Small intestine (tissue), 7 donors: ENCODE measurements around the gene FBXO34. TPM values are rescaled to one million over a fixed set of nuclear protein-coding genes. Genes with fewer than 3 reads are reported as not detected.
A peak's percentile ranks its signal among the peaks of the same experiment; 100 is the strongest.

Experiments used
- DNase-seq, 2 donors: peaks; one replicate each; pipeline versions ENCODE4 v3.0.0 to v3.0.0-alpha.2; 2013
- FAIRE-seq: peaks from 2 replicates; lab custom pipeline; 2012; peaks lifted over from hg19 to GRCh38; lab: Jason Lieb, UNC
- H3K27ac ChIP-seq, 3 donors: one replicate each; pipeline ENCODE4 v1.5.1; 2013; ENCODE audit warnings: low read length in 2 of 3, mild to moderate bottlenecking in 2 of 3, control low read depth in 1 of 3, inconsistent platforms in 1 of 3, low read depth in 1 of 3, moderate library complexity in 1 of 3
- H3K27me3 ChIP-seq, 3 donors: one replicate each; pipeline ENCODE4 v1.6.1; 2013; ENCODE audit warnings: low read length in 3 of 3, inconsistent platforms in 1 of 3; ENCODE audit not compliant: control insufficient read depth in 3 of 3, insufficient read depth in 3 of 3
- H3K36me3 ChIP-seq, 3 donors: one replicate each; pipeline ENCODE4 v1.6.1; 2013; ENCODE audit warnings: low read length in 3 of 3, inconsistent platforms in 1 of 3, low read depth in 1 of 3, mild to moderate bottlenecking in 1 of 3, moderate library complexity in 1 of 3; ENCODE audit not compliant: control insufficient read depth in 3 of 3, insufficient read depth in 2 of 3
- H3K4me1 ChIP-seq, 3 donors: one replicate each; pipeline ENCODE4 v1.6.1; 2013; ENCODE audit warnings: low read length in 2 of 3, inconsistent platforms in 1 of 3, low read depth in 1 of 3, mild to moderate bottlenecking in 1 of 3, moderate library complexity in 1 of 3; ENCODE audit not compliant: control insufficient read depth in 3 of 3, insufficient read depth in 2 of 3
- H3K4me3 ChIP-seq, 3 donors: one replicate each; pipeline ENCODE4 v1.5.1; 2013; ENCODE audit warnings: low read length in 3 of 3, control low read depth in 1 of 3, inconsistent platforms in 1 of 3, low read depth in 1 of 3, mild to moderate bottlenecking in 1 of 3, moderate library complexity in 1 of 3
- H3K9me3 ChIP-seq, 2 donors: one replicate each; pipeline ENCODE4 v1.6.1; 2013; ENCODE audit warnings: low read depth in 1 of 2, low read length in 1 of 2; ENCODE audit not compliant: control insufficient read depth in 2 of 2, insufficient read depth in 1 of 2
- WGBS, 3 donors: extraction: QIAGEN DNeasy Blood & Tissue Kit; methylation state at CpG; one replicate each; pipeline ENCODE4 v1.1.7; 2013; 5-methylcytosine and 5-hydroxymethylcytosine counted together
- polyA plus RNA-seq, 4 donors: library from polyadenylated mRNA; stranded (reverse) in 3 of 4; unstranded in 1 of 4; fragments of 200-250 nt in 3 of 4; fragments of 120-200 nt in 1 of 4; gene quantifications; one replicate each; pipeline versions ENCODE4 v1.2.1 to v1.2.3, GENCODE V29; 2013
- donor health status: healthy with polysubstance abuse.
- donor health status: control.
- donor health status: control.
- donor health status: Bipolar disorder and iron deficiency.
- donor health status: healthy.

FBXO34 gene
- polyA plus RNA-seq, 4 donors = 13.5 to 30.1 (median 14.9) TPM

GRCh38 chr14:55291480-55292081, 20.4 kb downstream of the FBXO34 start:
- WGBS, 3 donors = 94 to 99% (median 96%) methylated on average over 3 of the region's 3 CpGs
- no peak for FAIRE-seq

GRCh38 chr14:55294603-55295002, 23.4 kb downstream of the FBXO34 start:
- H3K36me3 ChIP-seq = peaks cover 0 to 11% (median 4%) of the 10 kb centered on the region in 3 donors
- peaks cover 0 to 6% (median 0%) of the 10 kb centered on the region in 3 donors for H3K4me1 ChIP-seq
- WGBS, 3 donors = 73 to 81% (median 78%) methylated on average over 3 of the region's 3 CpGs
- FAIRE-seq = no peak
- H3K9me3 ChIP-seq = no peaks in the 10 kb centered on the region
- H3K27me3 ChIP-seq = no peaks in the 10 kb centered on the region
- DNase-seq = no peak
- no peak overlapping the region for H3K27ac ChIP-seq
- no peak overlapping the region for H3K4me3 ChIP-seq

More at GRCh38 chr14:55291480-55292081, 20.4 kb downstream of the FBXO34 start:
- no peaks in the 10 kb centered on the region for H3K27me3 ChIP-seq
- H3K4me1 ChIP-seq = peaks cover 0 to 4% (median 0%) of the 10 kb centered on the region in 3 donors
- H3K36me3 ChIP-seq = peaks cover 0 to 3% (median 2%) of the 10 kb centered on the region in 3 donors
- no peaks in the 10 kb centered on the region for H3K9me3 ChIP-seq
- DNase-seq = no peak
- H3K27ac ChIP-seq = no peak overlapping the region
- no peak overlapping the region for H3K4me3 ChIP-seq

- WGBS, 3 donors = 16 to 32% (median 26%) methylated on average over 6 of the region's 6 CpGs
- peaks cover 0 to 6% (median 2%) of the 10 kb centered on the region in 3 donors for H3K4me1 ChIP-seq
- peak overlapping the region in 1 of 3 donors; percentile 8 for H3K27ac ChIP-seq
- no peaks in the 10 kb centered on the region for H3K9me3 ChIP-seq
- H3K4me3 ChIP-seq = no peak overlapping the region
- FAIRE-seq = no peak
- peaks cover 0 to 8% (median 2%) of the 10 kb centered on the region in 3 donors for H3K36me3 ChIP-seq
- no peaks in the 10 kb centered on the region for H3K27me3 ChIP-seq
- DNase-seq = peak; percentile 64 to 71
These were observed 26.6 kb downstream of the FBXO34 start for GRCh38 chr14:55297611-55298499.

GRCh38 chr14:55298500-55298822, 27.2 kb downstream of the FBXO34 start:
- no peaks in the 10 kb centered on the region for H3K9me3 ChIP-seq
- H3K27ac ChIP-seq = no peak overlapping the region
- H3K4me1 ChIP-seq = peaks cover 0 to 2% (median 2%) of the 10 kb centered on the region in 3 donors
- WGBS, 3 donors = 95 to 98% (median 98%) methylated on average over 22 of the region's 22 CpGs
- no peak overlapping the region for H3K4me3 ChIP-seq
- H3K27me3 ChIP-seq = no peaks in the 10 kb centered on the region
- no peak for FAIRE-seq
- peaks cover 0 to 8% (median 2%) of the 10 kb centered on the region in 3 donors for H3K36me3 ChIP-seq
- no peak for DNase-seq

- H3K27me3 ChIP-seq = no peaks in the 10 kb centered on the region
- FAIRE-seq (no peak), DNase-seq (peak in 1 of 2 donors; percentile 69)
- peaks cover 0 to 5% (median 2%) of the 10 kb centered on the region in 3 donors for H3K4me1 ChIP-seq
- no peak overlapping the region for H3K4me3 ChIP-seq
- H3K27ac ChIP-seq = no peak overlapping the region
- WGBS, 3 donors = 59 to 86% (median 77%) methylated on average over 1 of the region's 1 CpG
- peaks cover 0 to 8% (median 2%) of the 10 kb centered on the region in 3 donors for H3K36me3 ChIP-seq
- no peaks in the 10 kb centered on the region for H3K9me3 ChIP-seq
These were observed 30.4 kb downstream of the FBXO34 start for GRCh38 chr14:55301437-55302121.

- 81 to 87% (median 87%) methylated on average over 5 of the region's 5 CpGs for WGBS, 3 donors
- H3K27me3 ChIP-seq = no peaks in the 10 kb centered on the region
- no peak for DNase-seq
- no peak overlapping the region for H3K27ac ChIP-seq
- no peak overlapping the region for H3K4me3 ChIP-seq
- H3K4me1 ChIP-seq = peaks cover 0 to 9% (median 5%) of the 10 kb centered on the region in 3 donors
- H3K9me3 ChIP-seq = no peaks in the 10 kb centered on the region
- FAIRE-seq = no peak
- H3K36me3 ChIP-seq = peaks cover 0 to 8% (median 2%) of the 10 kb centered on the region in 3 donors
These were observed 31.3 kb downstream of the FBXO34 start for GRCh38 chr14:55302367-55303124.

GRCh38 chr14:55303125-55303499, 31.9 kb downstream of the FBXO34 start:
- Histone ChIP-seq H3K9me3 (no peaks in the 10 kb centered on the region), H3K36me3 (peaks cover 0 to 8% (median 2%) of the 10 kb centered on the region in 3 donors), H3K27me3 (no peaks in the 10 kb centered on the region), H3K27ac (no peak overlapping the region), H3K4me3 (no peak overlapping the region), H3K4me1 (peaks cover 0 to 6% (median 5%) of the 10 kb centered on the region in 3 donors)
- no peak for FAIRE-seq
- no peak for DNase-seq
